Muscle layer of colon (tissue), 2 donors: Measurements from ENCODE around the gene SLC35E3.
A peak's percentile ranks its signal among the peaks of the same experiment; 100 is the strongest.
"Not testable (repeated sequence)": the region's sequence is repeated elsewhere in the genome, so short reads cannot be mapped to it uniquely, and the experiment has no call there.

Experiments
- H3K27ac ChIP-seq: one replicate; pipeline ENCODE4 v1.7.0; 2013; ENCODE audit warnings: low read depth, mild to moderate bottlenecking, low read length, moderate library complexity
- H3K27me3 ChIP-seq, 2 donors: one replicate each; pipeline ENCODE4 v1.7.0; 2013; ENCODE audit warnings: low read length in 2 of 2, mild to moderate bottlenecking in 2 of 2; ENCODE audit not compliant: insufficient read depth in 2 of 2, control insufficient read depth in 1 of 2
- H3K36me3 ChIP-seq: one replicate; pipeline ENCODE4 v1.7.0; 2013; ENCODE audit warnings: mild to moderate bottlenecking, low read length; ENCODE audit not compliant: insufficient read depth
- H3K4me1 ChIP-seq: one replicate; pipeline ENCODE4 v1.7.0; 2013; ENCODE audit warnings: mild to moderate bottlenecking, low read length; ENCODE audit not compliant: insufficient read depth
- H3K4me3 ChIP-seq, 2 donors: one replicate each; pipeline ENCODE4 v1.7.0; 2013; ENCODE audit warnings: low read length in 2 of 2, low read depth in 1 of 2, mild to moderate bottlenecking in 1 of 2, moderate library complexity in 1 of 2
- H3K9ac ChIP-seq: one replicate; pipeline ENCODE4 v1.7.0; 2013; ENCODE audit warnings: low read length
- H3K9me3 ChIP-seq: one replicate; pipeline ENCODE4 v1.7.0; 2013; ENCODE audit warnings: mild to moderate bottlenecking, low read length
- donor health status: abdominal sarcoma.
- donor health status: Adenocarcinoma of cecum.

SLC35E3 gene

GRCh38 chr12:68800294-68800693 is 54.3 kb downstream of the SLC35E3 start:
- Histone ChIP-seq H3K4me3 (no peak overlapping the region), H3K36me3 (no peaks in the 10 kb centered on the region), H3K27ac (no peak overlapping the region), H3K9ac (no peak overlapping the region), H3K27me3 (no peaks in the 10 kb centered on the region), H3K9me3 (no peaks in the 10 kb centered on the region), H3K4me1 (no peaks in the 10 kb centered on the region)

GRCh38 chr12:68801124-68801523 is 55.1 kb downstream of the SLC35E3 start:
- H3K4me3 ChIP-seq, H3K9ac ChIP-seq, H3K27ac ChIP-seq, H3K27me3 ChIP-seq, H3K36me3 ChIP-seq, H3K9me3 ChIP-seq, H3K4me1 ChIP-seq: not testable (repeated sequence)

- not testable (repeated sequence) for H3K27ac ChIP-seq, H3K36me3 ChIP-seq, H3K9me3 ChIP-seq, H3K9ac ChIP-seq, H3K4me1 ChIP-seq, H3K27me3 ChIP-seq, H3K4me3 ChIP-seq
These were observed 56.4 kb downstream of the SLC35E3 start for GRCh38 chr12:68802372-68802745.

- not testable (repeated sequence) for H3K4me1 ChIP-seq, H3K27ac ChIP-seq, H3K27me3 ChIP-seq, H3K9me3 ChIP-seq, H3K36me3 ChIP-seq, H3K4me3 ChIP-seq, H3K9ac ChIP-seq
These were observed 57.1 kb downstream of the SLC35E3 start for GRCh38 chr12:68802911-68803651.

GRCh38 chr12:68803948-68804656 is 58.1 kb downstream of the SLC35E3 start:
- no peak overlapping the region for H3K27ac ChIP-seq
- H3K36me3 ChIP-seq: no peaks in the 10 kb centered on the region
- peaks cover 3% of the 10 kb centered on the region for H3K4me1 ChIP-seq
- H3K9me3 ChIP-seq: no peaks in the 10 kb centered on the region
- H3K9ac ChIP-seq: no peak overlapping the region
- H3K4me3 ChIP-seq: no peak overlapping the region
- H3K27me3 ChIP-seq: no peaks in the 10 kb centered on the region

GRCh38 chr12:68804657-68805591 is 58.9 kb downstream of the SLC35E3 start:
- Histone ChIP-seq H3K27me3 (no peaks in the 10 kb centered on the region), H3K9me3 (no peaks in the 10 kb centered on the region), H3K36me3 (peaks cover 4% of the 10 kb centered on the region), H3K27ac (no peak overlapping the region), H3K4me1 (peaks cover 9% of the 10 kb centered on the region), H3K4me3 (no peak overlapping the region), H3K9ac (no peak overlapping the region)

- Histone ChIP-seq H3K4me3 (no peak overlapping the region), H3K27ac (no peak overlapping the region), H3K9me3 (no peaks in the 10 kb centered on the region), H3K4me1 (peaks cover 9% of the 10 kb centered on the region), H3K27me3 (no peaks in the 10 kb centered on the region), H3K36me3 (peaks cover 5% of the 10 kb centered on the region), H3K9ac (no peak overlapping the region)
These were observed 59.7 kb downstream of the SLC35E3 start for GRCh38 chr12:68805592-68806120.

- H3K27me3 ChIP-seq: no peaks in the 10 kb centered on the region
- H3K36me3 ChIP-seq: peaks cover 5% of the 10 kb centered on the region
- H3K4me3 ChIP-seq: no peak overlapping the region
- no peak overlapping the region for H3K9ac ChIP-seq
- no peak overlapping the region for H3K27ac ChIP-seq
- no peaks in the 10 kb centered on the region for H3K9me3 ChIP-seq
- peaks cover 9% of the 10 kb centered on the region for H3K4me1 ChIP-seq
These were observed 60.7 kb downstream of the SLC35E3 start for GRCh38 chr12:68806488-68807237.

GRCh38 chr12:68807274-68807575 is 61.2 kb downstream of the SLC35E3 start:
- Histone ChIP-seq H3K27ac (peak overlapping the region; percentile 96), H3K9ac (peak overlapping the region; percentile 90), H3K4me1 (peaks cover 10% of the 10 kb centered on the region), H3K4me3 (peak overlapping the region; percentile 79 to 98)
- not testable (repeated sequence) for H3K36me3 ChIP-seq, H3K9me3 ChIP-seq, H3K27me3 ChIP-seq

GRCh38 chr12:68807576-68808387 is 61.8 kb downstream of the SLC35E3 start, which contains the start of gene MDM2:
Gene MDM2 (plus strand): TSS chr12:68808177. CDS start chr12:68808478, 301 bp downstream.
- Histone ChIP-seq H3K9me3 (no peaks in the 10 kb centered on the region), H3K27me3 (no peaks in the 10 kb centered on the region), H3K36me3 (peaks cover 9% of the 10 kb centered on the region), H3K4me1 (peaks cover 16% of the 10 kb centered on the region), H3K27ac (peak within 1 kb of the TSS; percentile 96), H3K4me3 (peak within 1 kb of the TSS; percentile 79 to 98), H3K9ac (peak within 1 kb of the TSS; percentile 90)
